HG02642 (cell line): Measurements from ENCODE around the gene SORL1-AS1.

Source experiments
- ATAC-seq: cut with Tn5 transposase; IDR thresholded peaks from one replicate; pipeline ENCODE4 v1.9.1; 2021; ENCODE audit warnings: mild to moderate bottlenecking; ENCODE audit not compliant: unreplicated experiment, poor library complexity

Gene SORL1-AS1

DNA sequence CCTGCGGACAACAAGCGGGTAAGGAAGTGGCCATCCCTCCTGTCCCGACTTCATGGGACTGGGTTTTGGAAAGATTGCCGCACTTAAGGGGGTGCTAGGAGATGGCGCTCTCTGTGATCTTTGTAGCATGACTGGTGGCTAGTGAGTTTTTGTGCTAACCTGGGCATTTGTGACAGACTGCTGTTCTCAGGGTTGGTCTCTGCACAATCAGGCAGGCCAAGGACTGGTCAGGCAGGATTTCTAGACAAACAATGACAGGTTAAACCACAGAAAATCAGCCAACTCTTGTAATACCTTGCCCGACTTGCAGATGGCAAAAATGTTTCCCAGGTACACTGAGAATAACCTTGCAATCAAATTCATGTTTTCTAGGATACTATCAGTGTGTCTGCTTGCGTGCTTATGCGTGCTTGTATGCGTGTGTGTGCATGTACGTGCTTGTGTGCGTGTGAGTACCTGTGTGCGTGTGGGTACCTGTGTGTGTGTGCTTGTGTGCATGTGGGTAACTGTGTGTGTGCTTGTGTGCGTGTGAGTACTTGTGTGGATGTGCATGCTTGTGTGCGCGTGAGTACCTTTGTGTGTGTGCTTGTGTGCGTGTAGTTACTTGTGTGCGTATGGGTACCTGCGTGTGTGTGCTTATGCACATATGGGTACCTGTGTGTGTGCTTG, 25.6 kb upstream of the SORL1-AS1 start:
- no peak for ATAC-seq

DNA sequence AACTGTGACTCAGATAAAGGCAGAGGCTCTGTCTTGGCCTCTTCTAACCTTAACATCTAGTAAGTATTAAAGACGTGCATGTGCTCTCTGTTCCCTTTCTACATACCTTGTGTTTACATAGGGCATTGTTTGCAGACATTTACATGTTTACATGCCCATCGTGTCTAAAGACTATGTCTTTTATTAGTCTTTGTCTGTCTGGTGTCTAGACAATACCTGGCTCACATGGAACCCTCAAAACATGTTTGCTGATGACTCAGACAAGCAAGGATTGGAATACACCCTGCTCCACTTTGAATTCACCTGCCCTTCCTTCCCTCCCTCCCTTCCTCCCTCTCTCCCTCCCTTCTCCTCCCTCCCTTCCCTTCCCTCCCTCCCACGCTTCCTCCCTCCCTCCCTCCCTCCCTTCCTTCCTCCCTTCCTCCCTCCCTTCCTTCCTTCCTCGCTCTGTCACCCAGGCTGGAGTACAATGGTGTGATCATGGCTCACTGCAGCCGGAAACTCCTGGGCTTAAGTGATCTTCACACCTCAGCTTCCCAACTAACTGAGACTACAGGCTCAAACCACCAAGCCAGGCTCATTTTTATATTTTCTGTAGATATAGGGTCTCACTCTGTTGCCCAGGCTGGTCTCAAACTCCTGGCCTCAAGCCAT, 23.7 kb upstream of the SORL1-AS1 start:
- no peak for ATAC-seq

DNA sequence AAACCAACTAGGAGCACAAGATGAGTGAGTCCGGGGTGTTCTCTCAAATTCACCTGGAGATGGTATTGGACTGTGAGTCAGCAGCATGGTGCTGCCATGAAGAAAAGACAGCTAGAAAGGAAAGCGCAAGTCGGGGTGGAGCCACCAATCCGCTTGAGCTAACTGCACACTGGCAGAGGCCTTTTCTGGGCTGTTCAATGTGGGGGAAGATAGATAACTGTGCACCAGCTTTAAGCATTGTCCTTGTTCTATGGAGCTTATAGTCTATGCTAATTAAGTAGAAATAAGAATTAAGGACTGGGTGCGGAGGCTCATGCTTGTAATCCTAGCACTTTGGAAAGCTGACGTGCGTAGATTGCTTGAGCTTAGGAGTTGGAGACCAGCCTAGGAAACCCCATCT, 21.9 kb upstream of the SORL1-AS1 start:
- no peak for ATAC-seq

DNA sequence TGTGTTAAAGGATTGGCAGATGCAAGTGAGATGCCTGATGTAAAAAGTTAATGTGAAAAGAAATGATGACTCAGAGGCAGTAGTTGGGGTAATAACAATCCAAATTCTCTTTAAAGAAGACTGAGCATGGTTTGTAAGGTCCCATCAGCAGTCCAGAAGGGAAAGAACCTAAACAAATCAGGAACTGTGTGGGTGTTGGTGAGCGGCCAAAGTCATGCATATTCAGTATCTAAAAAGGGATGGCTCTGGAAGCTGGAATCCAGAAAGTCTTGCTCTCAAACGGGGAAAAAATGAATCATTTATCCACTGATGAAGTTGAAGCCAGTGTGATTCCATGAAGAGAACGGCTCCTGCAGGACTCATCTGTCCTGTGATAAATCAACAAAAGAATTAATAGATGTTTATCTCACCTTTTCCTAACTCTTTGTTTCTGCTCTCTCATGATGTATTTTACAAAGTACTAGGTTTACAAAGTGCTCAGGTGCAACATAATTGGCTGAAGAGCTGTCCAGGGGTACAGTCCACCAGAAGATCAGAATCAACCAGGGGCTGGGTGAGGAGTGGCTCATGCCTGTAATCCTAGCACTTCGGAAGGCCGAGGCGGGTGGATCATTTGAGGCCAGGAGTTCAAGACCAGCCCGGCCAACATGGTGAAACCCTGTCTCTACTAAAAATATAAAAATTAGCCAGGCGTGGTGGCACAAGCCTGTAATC, 20.5 kb upstream of the SORL1-AS1 start:
- ATAC-seq: no peak

DNA sequence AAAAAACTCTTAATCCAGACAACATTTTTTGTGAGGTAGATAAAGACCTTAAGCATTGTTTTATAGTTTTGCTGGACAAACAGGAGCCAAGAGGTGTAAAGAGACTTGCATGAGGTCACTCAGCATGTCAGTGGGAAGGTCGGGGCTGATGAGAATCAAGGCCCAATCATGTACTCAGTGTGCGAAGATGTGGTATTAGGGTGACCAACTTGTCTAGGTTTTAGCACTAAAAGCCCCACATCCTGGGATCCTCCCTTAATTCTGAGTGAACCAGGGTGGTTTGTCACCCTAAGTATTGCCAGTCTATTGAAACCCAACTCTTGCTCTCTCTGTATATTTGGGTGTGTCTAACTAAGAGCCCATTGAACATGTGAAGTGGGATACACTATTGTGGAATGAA, 19.5 kb upstream of the SORL1-AS1 start:
- ATAC-seq: no peak

DNA sequence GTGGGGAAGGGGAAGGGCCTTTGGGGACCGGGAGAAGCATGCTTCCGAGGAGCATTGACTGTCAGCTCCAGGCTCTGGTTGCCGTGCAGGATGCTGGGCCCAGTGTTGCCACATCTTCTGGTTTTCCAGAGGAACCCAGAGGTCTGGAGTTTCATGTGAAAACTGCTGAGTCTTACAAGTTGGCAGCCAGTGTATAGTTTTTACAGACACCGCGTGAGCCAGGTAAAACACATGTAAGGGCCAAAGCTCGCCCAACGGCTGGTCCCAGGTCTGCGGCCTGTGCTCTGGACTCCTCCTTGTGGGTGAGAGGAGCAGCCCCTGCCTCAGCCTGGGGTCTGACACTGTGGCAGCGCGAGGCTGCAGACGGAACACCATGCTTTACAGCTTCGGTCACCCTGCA, 18.4 kb upstream of the SORL1-AS1 start:
- ATAC-seq: no peak

DNA sequence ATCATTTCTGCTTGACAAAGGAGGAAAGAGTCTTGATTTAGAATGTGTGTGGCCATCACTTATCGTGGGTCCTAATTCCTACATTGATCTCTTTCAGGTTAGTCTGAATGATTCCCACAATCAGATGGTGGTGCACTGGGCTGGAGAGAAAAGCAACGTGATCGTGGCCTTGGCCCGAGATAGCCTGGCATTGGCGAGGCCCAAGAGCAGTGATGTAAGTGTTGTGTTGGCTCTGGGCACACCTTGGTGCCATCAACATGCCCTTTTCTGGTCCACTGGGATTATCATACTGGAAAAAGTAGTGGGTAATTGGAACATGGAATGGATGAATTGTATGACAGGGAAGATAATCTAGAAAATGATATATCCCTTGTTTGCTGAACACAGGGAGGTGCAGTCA, 17.1 kb upstream of the SORL1-AS1 start:
- ATAC-seq: no peak

DNA sequence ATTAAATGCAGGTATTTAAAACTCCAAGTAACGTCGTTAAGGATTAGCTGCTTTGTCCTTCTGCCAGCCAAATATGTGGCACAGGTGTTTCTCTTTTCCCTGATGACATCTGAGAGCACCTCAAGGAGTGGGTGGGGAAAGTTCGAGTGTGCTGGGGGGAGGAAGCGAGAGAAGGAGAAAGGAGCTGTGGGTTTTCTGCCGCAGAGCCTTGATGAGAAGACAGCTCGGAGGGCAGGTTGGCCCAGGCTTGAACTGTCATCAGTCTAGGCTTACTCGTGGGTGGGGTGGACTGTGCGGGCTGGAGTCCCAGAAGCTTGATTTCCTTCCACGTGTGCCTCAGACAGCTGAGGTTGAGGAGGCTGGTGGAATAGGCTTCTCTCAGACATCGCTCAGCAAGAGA, 15.2 kb upstream of the SORL1-AS1 start:
- ATAC-seq: peak; percentile 67

DNA sequence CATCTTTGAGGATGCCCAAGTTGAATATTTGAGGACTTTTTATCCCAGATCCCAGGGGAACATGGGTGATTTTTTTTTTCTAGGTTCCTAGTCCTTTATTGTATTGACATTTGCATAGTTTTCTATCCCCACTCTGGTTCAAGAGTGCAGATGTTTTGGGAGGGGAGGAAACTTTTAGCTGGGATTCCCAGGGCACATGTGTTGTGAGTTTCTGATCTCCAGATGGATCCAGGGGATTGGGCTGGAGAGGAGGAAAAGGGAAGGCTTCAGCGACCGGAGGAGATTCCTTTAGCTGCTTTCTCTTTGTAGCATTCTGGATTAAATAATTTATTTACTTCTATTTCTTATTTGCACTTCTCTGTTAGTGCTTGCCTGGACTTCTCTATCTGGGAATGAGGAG, 14.7 kb upstream of the SORL1-AS1 start:
- ATAC-seq: no peak

DNA sequence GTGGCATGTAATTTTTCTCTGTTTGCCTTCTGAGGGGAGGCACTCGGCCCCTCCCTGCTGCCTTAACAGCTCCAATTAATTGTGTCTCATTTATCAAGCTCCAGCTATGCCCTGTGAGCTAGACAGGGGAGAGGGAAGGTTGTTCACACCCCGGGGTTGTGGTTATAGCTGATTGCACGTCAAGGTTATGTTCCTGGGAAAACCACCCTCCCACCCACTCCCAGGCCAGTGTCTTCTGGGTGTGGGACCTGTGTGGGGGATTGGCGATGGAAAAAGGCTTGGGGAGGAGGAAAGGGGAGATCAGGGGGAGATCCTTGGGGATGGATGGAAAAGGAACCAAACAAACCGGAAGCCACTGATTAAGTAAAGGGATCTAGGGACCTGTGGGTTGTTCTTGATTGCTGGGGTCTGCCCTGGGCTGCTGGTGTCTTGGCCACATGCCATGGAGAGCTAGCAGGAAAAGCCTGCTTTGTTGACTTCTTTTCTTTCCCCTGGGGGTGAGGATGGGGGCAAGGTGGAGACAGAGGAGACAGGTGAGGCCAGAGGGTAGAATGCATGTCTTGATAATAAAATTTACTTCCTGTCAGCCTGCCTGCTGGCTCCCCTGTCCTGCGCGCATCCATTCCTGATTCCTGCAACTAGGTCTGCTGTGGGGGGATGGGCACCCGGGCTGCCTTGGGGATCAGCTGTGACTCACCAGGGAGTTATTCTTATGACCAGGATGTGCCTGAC, 13.5 kb upstream of the SORL1-AS1 start:
- no peak for ATAC-seq

DNA sequence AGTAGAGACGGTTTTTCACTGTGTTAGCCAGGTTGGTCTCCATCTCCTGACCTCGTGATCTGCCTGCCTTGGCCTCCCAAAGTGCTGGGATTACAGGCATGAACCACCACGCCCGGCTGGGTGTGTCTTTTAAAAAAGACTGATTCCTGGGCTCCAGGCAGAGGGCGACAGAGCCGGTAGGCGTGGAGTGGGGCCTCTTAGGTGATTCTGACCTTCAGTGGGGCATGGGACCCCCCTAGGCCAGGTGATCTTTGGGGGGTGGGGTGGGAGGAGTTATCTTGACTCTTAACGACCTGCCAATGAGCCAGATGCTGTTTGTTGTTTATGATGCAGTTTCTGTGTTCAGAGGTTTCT, 12.9 kb upstream of the SORL1-AS1 start:
- no peak for ATAC-seq

DNA sequence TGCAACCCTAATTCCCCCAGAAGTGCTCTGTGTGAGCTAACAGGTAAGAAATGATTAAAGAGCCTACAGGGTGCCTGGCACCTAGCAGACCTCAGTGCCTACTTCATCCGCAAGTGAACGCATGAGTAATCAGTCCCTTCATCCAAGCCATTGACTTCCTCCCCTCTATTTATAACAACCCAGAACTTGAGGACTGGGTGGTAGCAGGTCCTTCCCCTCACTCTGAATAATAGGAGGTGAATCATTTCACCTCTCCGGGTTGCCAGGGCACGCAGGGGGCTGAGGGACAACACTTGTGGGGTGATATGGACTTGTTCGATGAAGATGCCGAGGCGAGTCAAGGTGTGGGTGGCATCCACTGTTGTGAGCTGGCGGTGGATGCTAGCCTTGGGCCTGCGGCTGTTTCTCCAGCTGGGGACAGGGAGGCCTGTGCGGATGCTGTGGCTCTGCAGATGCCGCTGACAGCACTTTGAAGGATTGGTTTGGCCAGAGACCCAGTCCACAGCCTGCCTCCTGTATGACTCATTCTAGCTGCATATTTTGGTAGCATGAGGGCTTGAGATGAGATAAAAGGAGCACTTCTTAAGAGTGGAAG, 11.7 kb upstream of the SORL1-AS1 start:
- ATAC-seq: peak; percentile 31

DNA sequence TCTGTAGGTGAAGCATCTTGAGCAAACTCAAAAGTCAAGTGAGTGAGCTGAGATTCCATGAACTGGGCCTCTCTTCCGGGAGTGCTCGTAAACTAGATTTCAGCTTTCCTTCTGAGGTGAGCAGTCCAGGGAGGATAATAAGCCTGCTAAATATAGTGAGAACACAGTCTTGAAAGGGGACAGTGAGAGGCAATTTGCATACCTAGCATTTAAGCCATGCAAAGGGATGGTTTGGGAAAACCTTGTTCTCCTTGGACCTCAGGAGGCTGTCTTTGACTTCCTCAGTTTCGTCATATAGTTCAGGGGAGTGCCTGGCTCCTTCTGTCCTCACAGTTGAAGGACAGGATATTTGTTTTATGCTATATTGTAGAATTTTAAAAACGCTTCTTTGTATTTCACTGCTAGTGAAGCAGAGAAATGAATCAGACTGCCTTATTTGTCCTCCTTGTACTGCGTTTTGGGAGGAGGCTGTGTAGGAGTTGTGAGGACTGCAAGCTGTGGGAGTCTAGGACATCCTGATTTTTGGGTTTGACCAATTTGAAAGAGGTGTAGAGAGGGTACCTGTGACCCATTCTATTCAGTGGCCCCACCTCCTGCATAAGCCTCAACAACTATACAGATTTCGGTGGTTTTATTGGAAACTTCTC, 11.0 kb upstream of the SORL1-AS1 start:
- ATAC-seq: no peak

DNA sequence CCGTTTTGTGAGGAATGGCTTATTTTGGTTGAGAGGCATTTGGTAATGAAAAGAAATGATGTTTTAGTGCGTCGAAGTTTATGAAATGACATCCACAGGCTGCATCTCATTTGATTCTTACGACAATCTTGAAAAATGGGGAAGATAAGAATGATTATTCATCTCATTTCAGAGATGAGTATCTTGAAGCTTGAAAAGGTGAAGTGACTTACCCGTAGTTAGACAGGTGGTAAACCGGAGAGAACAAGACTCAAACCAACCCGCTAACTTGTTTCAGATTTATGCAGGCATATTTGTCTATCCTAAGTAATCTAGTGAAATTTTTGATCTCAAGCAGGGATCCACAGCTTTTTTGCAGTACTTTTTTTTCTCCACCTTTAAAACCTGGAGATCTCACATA, 9.1 kb upstream of the SORL1-AS1 start:
- ATAC-seq: no peak

DNA sequence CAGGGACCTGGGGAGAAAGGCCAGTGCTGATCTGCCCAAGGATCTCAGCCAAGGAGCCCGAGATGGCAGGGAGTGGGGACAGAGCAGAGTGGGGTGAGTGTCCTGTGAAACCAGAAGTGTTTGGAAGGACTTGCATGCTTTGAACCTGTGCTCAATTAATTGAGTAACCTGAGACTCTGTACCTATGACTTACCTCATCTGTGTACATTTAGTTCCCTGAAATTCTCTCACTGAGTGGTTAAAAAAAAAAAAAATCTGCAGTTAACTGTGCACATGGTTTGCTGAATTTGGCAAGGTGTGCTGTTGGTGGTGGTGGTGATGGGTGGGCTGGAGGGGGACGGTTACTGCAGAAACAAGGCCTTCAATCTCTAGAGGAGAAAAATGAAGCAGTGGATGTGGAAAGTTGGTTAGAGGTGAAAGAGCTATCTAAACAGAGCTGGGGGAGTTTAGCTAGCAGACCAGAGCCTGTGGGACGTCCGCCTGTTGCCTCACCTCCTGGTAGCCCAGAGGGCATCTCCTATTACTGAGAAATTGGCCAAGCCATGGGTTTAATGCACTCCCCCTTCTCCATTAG, 8.3 kb upstream of the SORL1-AS1 start:
- ATAC-seq: no peak

DNA sequence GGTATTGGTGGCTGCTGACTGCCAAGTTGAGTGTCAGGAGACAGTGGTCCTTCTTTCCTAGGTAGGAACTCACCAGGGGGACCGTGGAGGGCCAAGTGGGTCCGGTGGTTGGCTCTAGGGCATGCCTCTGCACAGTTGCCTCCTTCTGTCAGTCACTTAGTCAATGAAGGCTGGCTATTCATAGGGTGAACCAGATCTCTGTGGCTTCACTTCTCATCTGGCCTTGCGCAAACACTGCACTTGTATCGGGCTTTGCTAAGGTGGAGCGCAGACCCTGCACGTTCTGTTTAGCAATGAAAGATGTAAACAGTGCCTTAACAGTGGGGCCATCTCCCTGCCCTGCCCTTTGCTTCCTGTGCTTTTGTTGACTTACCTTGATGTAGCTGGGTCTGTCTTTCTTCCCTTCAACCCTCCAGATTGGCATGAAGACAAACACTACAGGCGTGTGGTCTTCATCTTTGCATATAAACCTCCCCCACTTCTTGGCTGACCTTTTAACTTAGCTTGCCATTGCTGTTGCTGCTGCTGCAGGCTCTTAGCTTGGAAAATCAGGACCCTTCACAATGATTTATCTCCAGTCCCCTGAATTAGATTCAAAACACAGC, 6.7 kb upstream of the SORL1-AS1 start:
- no peak for ATAC-seq

DNA sequence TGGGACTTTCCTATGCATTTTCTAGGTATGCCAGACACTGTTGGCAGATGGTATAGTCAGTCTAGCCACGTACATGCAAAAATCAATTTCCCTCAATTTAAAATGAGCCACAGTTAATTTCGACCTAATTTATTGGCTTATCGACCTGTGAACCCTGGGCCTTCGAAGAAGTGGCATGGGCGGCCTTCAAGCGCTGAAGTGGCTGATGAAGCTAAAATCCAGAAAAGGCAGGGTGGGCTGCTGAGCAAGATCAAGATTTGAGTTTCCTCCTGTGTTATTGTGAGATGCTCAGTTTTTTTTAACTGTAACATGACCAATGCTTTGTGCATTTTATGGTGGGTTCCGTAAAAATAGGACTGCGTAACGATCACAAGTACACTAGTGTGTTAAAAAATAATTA, 5.8 kb upstream of the SORL1-AS1 start:
- ATAC-seq: no peak

DNA sequence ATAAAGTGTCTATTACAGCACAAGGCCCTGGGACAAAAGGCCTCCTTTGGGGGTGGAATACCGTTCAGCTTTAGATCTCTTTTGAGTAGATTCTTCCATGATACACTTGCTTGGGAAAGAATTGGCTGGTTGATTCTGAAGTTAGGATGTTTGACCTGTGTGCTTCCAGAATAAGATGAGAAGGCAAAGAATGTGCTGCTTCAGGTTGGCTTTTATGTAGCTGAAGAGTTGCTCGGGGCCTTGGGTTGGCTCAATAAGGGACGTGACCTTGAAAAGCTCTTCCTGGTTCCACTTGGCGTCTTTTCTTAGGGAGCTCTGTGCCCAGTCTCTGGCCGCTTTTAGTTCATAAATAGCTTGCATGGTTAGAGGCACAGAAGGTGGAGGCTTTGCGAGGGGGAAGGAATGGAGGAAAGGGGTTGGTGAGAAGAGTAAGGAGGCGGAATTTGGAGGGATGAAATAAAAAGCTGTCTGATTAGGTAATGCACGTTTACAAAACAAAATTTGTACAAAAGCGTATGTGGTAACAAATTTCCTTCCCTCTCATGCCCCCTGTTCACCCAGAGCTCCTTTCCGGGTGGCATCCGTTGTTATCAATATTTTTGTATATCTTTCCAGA, 4.2 kb upstream of the SORL1-AS1 start:
- ATAC-seq: no peak

DNA sequence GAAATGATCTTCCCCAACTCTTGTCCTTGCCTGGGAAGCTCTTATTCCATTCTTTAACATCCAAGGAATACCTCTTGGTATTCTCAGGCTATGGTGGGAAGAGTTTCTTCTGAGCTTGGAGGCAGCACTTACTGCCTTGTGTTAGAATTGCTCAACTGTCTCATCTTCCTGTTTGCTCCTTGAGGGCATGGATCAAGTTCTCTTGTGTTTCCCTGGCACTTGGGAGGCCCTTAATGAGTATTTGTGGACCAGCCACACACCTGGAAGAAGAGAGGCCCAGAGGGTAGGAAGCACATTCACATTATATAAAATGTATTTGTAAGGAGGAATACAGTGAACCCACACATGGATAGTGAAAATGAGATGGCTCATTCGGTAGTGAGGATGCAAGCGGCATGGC, 3.4 kb upstream of the SORL1-AS1 start:
- no peak for ATAC-seq
